SK-N-SH (cell line): ENCODE results near the gene P2RX2. TPM values are rescaled to one million over a fixed set of nuclear protein-coding genes. Genes with fewer than 3 reads are reported as not detected.
A peak's percentile ranks its signal among the peaks of the same experiment; 100 is the strongest.

Experiments used
- CTCF ChIA-PET: fragments of 300-600, 350-600 bp; formaldehyde crosslinking; extraction: SDS; loops from one replicate; lab custom pipeline; 2021; lab: Yijun Ruan, JAX
- POLR2A ChIA-PET: fragments of 350-600 bp; sonication (Branson Sonifier 250); formaldehyde crosslinking; extraction: SDS; loops from one replicate; lab custom pipeline; 2020; ENCODE audit warnings: antibody characterized with exemption, inconsistent platforms; lab: Yijun Ruan, JAX
- DNase-seq: peaks from one replicate; pipeline ENCODE4 v3.0.0; 2012
- H2AFZ ChIP-seq: fragments of 200-600 bp; sonication (generic); 2 replicates; pipeline ENCODE4 v1.8.1; 2016; ENCODE audit warnings: antibody characterized with exemption, mild to moderate bottlenecking, low read depth
- H3F3A ChIP-seq: fragments of 200-600 bp; sonication (generic); replicated peaks from 2 replicates; pipeline ENCODE3; 2016; ENCODE audit warnings: antibody characterized with exemption, mild to moderate bottlenecking; ENCODE audit not compliant: insufficient read depth
- H3K27ac ChIP-seq, 2 experiments: fragments of 200-500 bp in 1 of 2; fragments of 200-600 bp in 1 of 2; sonication (Bioruptor generic) in 1 of 2; sonication (generic), shearing (Covaris generic) in 1 of 2; 2 replicates each; pipeline versions ENCODE4 v1.5.1 to v1.6.1; 2014 to 2016; ENCODE audit warnings: low read depth in 2 of 2, inconsistent platforms in 1 of 2, low read length in 1 of 2, mild to moderate bottlenecking in 1 of 2, mixed read lengths in 1 of 2
- H3K27me3 ChIP-seq: fragments of 200-600 bp; sonication (generic), shearing (Covaris generic); 2 replicates; pipeline ENCODE4 v1.6.1; 2016; ENCODE audit warnings: mixed run types; ENCODE audit not compliant: insufficient read depth
- H3K36me3 ChIP-seq, 2 experiments: fragments of 200-500 bp in 1 of 2; fragments of 200-600 bp in 1 of 2; sonication (Bioruptor generic) in 1 of 2; sonication (generic) in 1 of 2; replicated peaks in 1 of 2; 2 replicates each; pipeline versions ENCODE3 to v1.5.1; 2014 to 2016; ENCODE audit warnings: low read length in 1 of 2, mild to moderate bottlenecking in 1 of 2; ENCODE audit not compliant: insufficient read depth in 2 of 2, control insufficient read depth in 1 of 2
- H3K4me1 ChIP-seq, 2 experiments: fragments of 200-500 bp in 1 of 2; fragments of 200-600 bp in 1 of 2; sonication (Bioruptor generic) in 1 of 2; sonication (generic), shearing (Covaris generic) in 1 of 2; 2 replicates each; pipeline versions ENCODE4 v1.5.1 to v1.6.1; 2014 to 2016; ENCODE audit warnings: low read depth in 1 of 2, low read length in 1 of 2, mixed run types in 1 of 2; ENCODE audit not compliant: insufficient read depth in 2 of 2, control insufficient read depth in 1 of 2
- H3K4me2 ChIP-seq: fragments of 200-600 bp; sonication (generic), shearing (Covaris generic); 2 replicates; pipeline ENCODE4 v1.6.1; 2017; ENCODE audit warnings: mixed run types
- H3K4me3 ChIP-seq, 2 experiments: fragments of 200-500 bp in 1 of 2; fragments of 200-600 bp in 1 of 2; sonication (Bioruptor generic) in 1 of 2; sonication (generic), shearing (Covaris generic) in 1 of 2; 2 replicates each; pipeline versions ENCODE4 v1.5.1 to v1.8.1; 2014 to 2016; ENCODE audit warnings: low read depth in 2 of 2, inconsistent platforms in 1 of 2, low read length in 1 of 2, mild to moderate bottlenecking in 1 of 2, mixed read lengths in 1 of 2, moderate library complexity in 1 of 2
- H3K79me2 ChIP-seq: fragments of 200-600 bp; sonication (generic); 2 replicates; pipeline ENCODE4 v1.8.1; 2017; ENCODE audit warnings: mild to moderate bottlenecking; ENCODE audit not compliant: insufficient read depth
- H3K9ac ChIP-seq: fragments of 200-600 bp; sonication (generic); 2 replicates; pipeline ENCODE4 v1.6.1; 2017; ENCODE audit warnings: mixed run types
- H3K9me2 ChIP-seq: fragments of 200-600 bp; sonication (generic); 2 replicates; pipeline ENCODE4 v1.6.1; 2017; ENCODE audit warnings: mixed run types
- H3K9me3 ChIP-seq: fragments of 200-600 bp; sonication (generic); 2 replicates; pipeline ENCODE4 v1.6.1; 2017; ENCODE audit warnings: mixed run types, mild to moderate bottlenecking, moderate library complexity
- H4K20me1 ChIP-seq: fragments of 200-600 bp; sonication (generic); 2 replicates; pipeline ENCODE4 v1.6.1; 2017; ENCODE audit warnings: mild to moderate bottlenecking, mixed run types; ENCODE audit not compliant: insufficient read depth
- CHD2 ChIP-seq: fragments of 150-350 bp; IDR thresholded peaks from 2 replicates; pipeline ENCODE4 v1.6.1; 2018; ENCODE audit warnings: low read length; ENCODE audit not compliant: partially characterized antibody
- ELF1 ChIP-seq: IDR thresholded peaks from 2 replicates; pipeline ENCODE4 v1.4.0; 2012
- EP300 ChIP-seq, 2 experiments: IDR thresholded peaks; 2 replicates each; pipeline versions ENCODE4 v1.4.0 to v1.6.1; 2012; ENCODE audit warnings: borderline replicate concordance in 1 of 2, low read depth in 1 of 2, low read length in 1 of 2
- FOXM1 ChIP-seq: IDR thresholded peaks from 2 replicates; pipeline ENCODE4 v1.4.0; 2012; ENCODE audit warnings: low read depth, mild to moderate bottlenecking
- GABPA ChIP-seq: IDR thresholded peaks from 2 replicates; pipeline ENCODE4 v1.4.0; 2012; ENCODE audit warnings: low read depth, mild to moderate bottlenecking
- IRF3 ChIP-seq: fragments of 150-350 bp; IDR thresholded peaks from 2 replicates; pipeline ENCODE4 v1.6.1; 2016; ENCODE audit warnings: mild to moderate bottlenecking, low read depth, low read length
- JUND ChIP-seq: IDR thresholded peaks from 2 replicates; pipeline ENCODE4 v1.4.0; 2012
- MEF2A ChIP-seq: IDR thresholded peaks from 2 replicates; pipeline ENCODE4 v1.4.0; 2012; ENCODE audit warnings: low read depth, borderline replicate concordance
- MXI1 ChIP-seq: IDR thresholded peaks from 2 replicates; pipeline ENCODE4 v1.6.1; 2012; ENCODE audit warnings: mild to moderate bottlenecking, low read depth, low read length, improper control_type of control experiment
- NFIC ChIP-seq: IDR thresholded peaks from 2 replicates; pipeline ENCODE4 v1.4.0; 2012; ENCODE audit warnings: borderline replicate concordance
- PBX3 ChIP-seq: IDR thresholded peaks from 2 replicates; pipeline ENCODE4; 2012
- POLR2AphosphoS5 ChIP-seq: IDR thresholded peaks from 2 replicates; pipeline ENCODE4 v1.6.1; 2012; ENCODE audit warnings: low read depth, low read length
- RAD21 ChIP-seq: IDR thresholded peaks from 2 replicates; pipeline ENCODE4 v1.6.1; 2012; ENCODE audit warnings: mild to moderate bottlenecking, low read length
- RCOR1 ChIP-seq: fragments of 150-350 bp; IDR thresholded peaks from 2 replicates; pipeline ENCODE4 v1.6.1; 2017; ENCODE audit warnings: antibody characterized with exemption, low read length
- RFX5 ChIP-seq: IDR thresholded peaks from 2 replicates; pipeline ENCODE4 v1.6.1; 2012; ENCODE audit warnings: mild to moderate bottlenecking, improper control_type of control experiment, low read length
- SIN3A ChIP-seq: IDR thresholded peaks from 2 replicates; pipeline ENCODE4 v1.6.1; 2012; ENCODE audit warnings: low read depth, mild to moderate bottlenecking, low read length, moderate library complexity, borderline replicate concordance
- TCF12 ChIP-seq: IDR thresholded peaks from 2 replicates; pipeline ENCODE4 v1.4.0; 2012
- TEAD4 ChIP-seq: IDR thresholded peaks from 2 replicates; pipeline ENCODE4 v1.4.0; 2012; ENCODE audit warnings: mild to moderate bottlenecking, borderline replicate concordance; ENCODE audit not compliant: insufficient read depth
- WGBS: methylation state at CpG from one replicate; pipeline ENCODE4 v1.1.6; 2017; ENCODE audit warnings: low lambda C conversion rate; 5-methylcytosine and 5-hydroxymethylcytosine counted together
- polyA plus RNA-seq, 3 experiments: library from polyadenylated mRNA; depleted of rRNA; stranded (reverse); fragments of >200 nt; gene quantifications; 2 replicates each; pipeline ENCODE4 v1.2.3, GENCODE V29; 2012

Gene P2RX2
- polyA plus RNA-seq, 1 of the 3 experiments (the other 2 are of a cell fraction) = 0.03 TPM

GRCh38 chr12:132605892-132606291 is 12.7 kb upstream of the P2RX2 start:
- no peak for DNase-seq
- no peaks in the 10 kb centered on the region for H3K9me2 ChIP-seq
- ChIA-PET POLR2A (no interaction called here), CTCF (interaction anchor here (0.9 to 7.4 kb wide), 4 partner anchors 6 to 191 kb away, joined by 3 to 122 read pairs (median 19); partner anchors contain the start of gene LRCOL1)
- TF ChIP-seq GABPA = no peak
- TF ChIP-seq PBX3 = no peak
- TF ChIP-seq EP300 (IDR thresholded peaks at IDR 0.05; ENCODE audit: borderline replicate concordance in 1 of 2, low read depth in 1 of 2, low read length in 1 of 2) = no peak
- no peak for TF ChIP-seq TCF12
- no peak for TF ChIP-seq RCOR1
- TF ChIP-seq RFX5 = no peak
- no peak for TF ChIP-seq NFIC
- no peak for TF ChIP-seq MEF2A
- TF ChIP-seq ELF1 = no peak
- TF ChIP-seq RAD21 = no peak
- TF ChIP-seq SIN3A = no peak
- no peak for TF ChIP-seq MXI1
- no peak for TF ChIP-seq TEAD4
- no peak for TF ChIP-seq POLR2AphosphoS5
- TF ChIP-seq CHD2 = no peak
- no peak for TF ChIP-seq FOXM1
- no peak for TF ChIP-seq JUND
- TF ChIP-seq IRF3 = no peak
- H3K4me2 ChIP-seq = no peak overlapping the region
- H2AFZ ChIP-seq = no peak overlapping the region
- no peak overlapping the region for H3K9ac ChIP-seq
- no peak overlapping the region for H3K4me3 ChIP-seq
- no peak overlapping the region for H3K27ac ChIP-seq
- no peaks in the 10 kb centered on the region for H4K20me1 ChIP-seq
- no peaks in the 10 kb centered on the region for H3K36me3 ChIP-seq
- H3F3A ChIP-seq = peaks cover 6% of the 10 kb centered on the region
- H3K4me1 ChIP-seq = peaks cover 0 to 21% of the 10 kb centered on the region in 2 experiments; a peak in 1 of 4 replicates
- 56% methylated on average over 17 of the region's 18 CpGs for WGBS
- H3K27me3 ChIP-seq = peaks cover 79% of the 10 kb centered on the region
- no peaks in the 10 kb centered on the region for H3K9me3 ChIP-seq
- H3K79me2 ChIP-seq = no peaks in the 10 kb centered on the region

GRCh38 chr12:132606466-132606865 is 12.1 kb upstream of the P2RX2 start:
- Histone ChIP-seq H3F3A (peaks cover 6% of the 10 kb centered on the region), H3K9me2 (no peaks in the 10 kb centered on the region), H4K20me1 (no peaks in the 10 kb centered on the region), H3K4me3 (no peak overlapping the region)
- ChIA-PET CTCF (interaction anchor here (0.8 to 4.6 kb wide), 4 partner anchors 8 to 191 kb away, joined by 3 to 29 read pairs (median 6); no protein-coding TSS in a partner anchor), POLR2A (no interaction called here)
- 8% methylated on average over 16 of the region's 16 CpGs for WGBS
- DNase-seq = peak; percentile 59
- TF ChIP-seq CHD2 = no peak
- TF ChIP-seq, all 33 proteins: peak for 0
- Histone ChIP-seq H3K9ac (no peak overlapping the region), H2AFZ (no peak overlapping the region), H3K4me1 (peaks cover 0 to 22% of the 10 kb centered on the region in 2 experiments; a peak in 1 of 4 replicates), H3K4me2 (peak overlapping the region; percentile 45; the same call in 1 of the 2 replicates), H3K9me3 (no peaks in the 10 kb centered on the region), H3K79me2 (no peaks in the 10 kb centered on the region), H3K27me3 (peaks cover 83% of the 10 kb centered on the region), H3K27ac (no peak overlapping the region), H3K36me3 (no peaks in the 10 kb centered on the region)
